GM06990 (cell line): ENCODE results near the gene PAQR7.

Source experiments
- DNase-seq: peaks from one replicate; pipeline ENCODE4 v3.0.0-alpha.2; 2011; ENCODE audit not compliant: insufficient read length; ENCODE audit errors: extremely low read depth
- H3K27me3 ChIP-seq: replicated peaks from 2 replicates; pipeline ENCODE4 v1.6.0; 2011; ENCODE audit warnings: low read length; ENCODE audit not compliant: control insufficient read depth, insufficient read depth
- H3K36me3 ChIP-seq: 2 replicates; pipeline ENCODE4 v1.5.1; 2011; ENCODE audit warnings: low read length; ENCODE audit not compliant: control insufficient read depth, insufficient read depth
- H3K4me3 ChIP-seq: replicated peaks from 2 replicates; pipeline ENCODE4 v1.5.1; 2011; ENCODE audit warnings: low read depth, mild to moderate bottlenecking, control low read depth, low read length
- CTCF ChIP-seq: IDR thresholded peaks from 2 replicates; pipeline ENCODE4 v1.5.1; 2011; ENCODE audit warnings: low read length, control low read depth, mild to moderate bottlenecking, inconsistent platforms; ENCODE audit not compliant: insufficient read depth, poor library complexity, severe bottlenecking

Gene PAQR7

GRCh38 chr1:25867210-25867991 lies 8.1 kb downstream of the PAQR7 start:
- no peaks in the 10 kb centered on the region; the same call in none of the 2 replicates for H3K36me3 ChIP-seq
- DNase-seq: no peak
- H3K4me3 ChIP-seq: no peak overlapping the region
- TF ChIP-seq CTCF: no peak
- H3K27me3 ChIP-seq: no peaks in the 10 kb centered on the region

GRCh38 chr1:25866288-25866687 lies 9.2 kb downstream of the PAQR7 start:
- no peak for DNase-seq

GRCh38 chr1:25864434-25864833 lies 11.1 kb downstream of the PAQR7 start:
- no peaks in the 10 kb centered on the region; the same call in none of the 2 replicates for H3K36me3 ChIP-seq
- no peak for DNase-seq
- no peak overlapping the region for H3K4me3 ChIP-seq
- TF ChIP-seq CTCF: no peak
- no peaks in the 10 kb centered on the region for H3K27me3 ChIP-seq

More at GRCh38 chr1:25866288-25866687, 9.2 kb downstream of the PAQR7 start:
- H3K4me3 ChIP-seq: no peak overlapping the region
- no peak for TF ChIP-seq CTCF
- no peaks in the 10 kb centered on the region for H3K27me3 ChIP-seq
- no peaks in the 10 kb centered on the region; the same call in none of the 2 replicates for H3K36me3 ChIP-seq

- no peak for TF ChIP-seq CTCF
- Histone ChIP-seq H3K36me3 (no peaks in the 10 kb centered on the region; the same call in none of the 2 replicates), H3K4me3 (no peak overlapping the region), H3K27me3 (no peaks in the 10 kb centered on the region)
- no peak for DNase-seq
Measured at GRCh38 chr1:25863486-25864262, 11.8 kb downstream of the PAQR7 start.

GRCh38 chr1:25862785-25863485 lies 12.6 kb downstream of the PAQR7 start:
- DNase-seq: no peak
- H3K36me3 ChIP-seq: no peaks in the 10 kb centered on the region; the same call in none of the 2 replicates
- no peak overlapping the region for H3K4me3 ChIP-seq
- TF ChIP-seq CTCF: no peak
- no peaks in the 10 kb centered on the region for H3K27me3 ChIP-seq
